Ectodermal cell (in vitro differentiated cells): Measurements from ENCODE around the gene SORCS3.

Experiments used
- H3K27ac ChIP-seq: 2 replicates; pipeline ENCODE4 v1.7.0; 2013; ENCODE audit warnings: mild to moderate bottlenecking, low read depth, low read length; ENCODE audit not compliant: insufficient read depth, poor library complexity, severe bottlenecking
- H3K27me3 ChIP-seq: 2 replicates; pipeline ENCODE4 v1.7.0; 2013; ENCODE audit warnings: mild to moderate bottlenecking, low read length; ENCODE audit not compliant: insufficient read depth, control insufficient read depth, poor library complexity, severe bottlenecking
- H3K36me3 ChIP-seq: one replicate; pipeline ENCODE4 v1.7.0; 2013; ENCODE audit warnings: low read length; ENCODE audit not compliant: control insufficient read depth, insufficient read depth
- H3K4me1 ChIP-seq: one replicate; pipeline ENCODE4 v1.7.0; 2013; ENCODE audit warnings: low read length; ENCODE audit not compliant: control insufficient read depth, insufficient read depth
- H3K4me3 ChIP-seq: 2 replicates; pipeline ENCODE4 v1.7.0; 2013; ENCODE audit warnings: low read depth, low read length, control low read depth; ENCODE audit not compliant: insufficient read depth
- H3K9me3 ChIP-seq: 2 replicates; pipeline ENCODE4 v1.7.0; 2013; ENCODE audit warnings: mild to moderate bottlenecking, low read length, moderate library complexity; ENCODE audit not compliant: control insufficient read depth
- WGBS, 2 experiments: methylation state at CpG; one replicate each; pipeline ENCODE4 v1.1.7; 2013; ENCODE audit warnings: missing lambda C conversion rate in 2 of 2; 5-methylcytosine and 5-hydroxymethylcytosine counted together

Gene SORCS3

DNA sequence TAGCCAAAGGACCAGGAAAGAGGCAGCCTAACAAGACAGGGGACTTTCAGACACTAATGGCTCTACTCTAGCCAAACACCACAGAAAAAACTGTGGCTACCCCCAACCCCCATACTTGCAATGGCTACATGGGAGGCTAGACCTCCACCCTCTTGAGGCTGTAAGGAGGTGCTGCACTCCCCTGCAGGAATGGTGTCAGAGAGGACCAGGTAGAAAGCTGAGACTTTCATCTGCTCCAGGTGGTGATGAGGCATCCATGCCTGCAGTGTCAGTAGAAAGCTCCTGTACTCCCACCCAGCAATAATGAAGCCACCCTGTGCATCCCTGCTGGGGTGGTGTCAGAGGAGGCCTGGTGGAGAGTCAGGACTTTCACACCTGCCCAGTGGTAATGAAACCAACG is 18.9 kb upstream of the SORCS3 start:
- 67 to 100% methylated on average over 1 of the region's 1 CpG for WGBS, 2 experiments

DNA sequence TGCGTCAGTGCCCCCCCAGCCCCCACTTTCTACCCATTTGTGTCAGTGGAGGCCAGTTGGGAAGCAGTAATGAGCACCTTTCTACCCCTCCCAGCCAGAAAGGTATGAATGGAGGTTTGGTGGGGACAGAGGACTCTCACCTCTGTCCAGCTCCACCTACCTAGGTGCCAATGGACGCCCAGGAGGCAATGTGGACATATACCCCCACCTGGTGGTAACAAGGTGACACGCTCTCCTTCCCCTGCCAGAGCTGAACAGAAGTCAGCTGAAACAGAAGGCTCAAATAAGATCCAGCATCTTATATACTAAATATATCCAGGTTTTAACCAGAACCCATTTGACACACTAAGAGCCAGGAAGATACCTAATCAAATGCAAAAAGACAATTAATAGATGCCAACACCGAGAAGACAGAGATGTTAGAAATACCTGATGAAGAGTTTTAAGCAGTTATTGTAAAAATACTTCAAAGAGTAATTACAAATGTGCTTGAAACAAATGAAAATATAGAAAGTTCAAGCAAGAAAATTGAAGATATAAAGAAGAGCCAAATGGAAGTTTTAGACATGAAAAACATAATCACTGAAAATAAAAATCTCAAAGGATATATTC is 18.4 kb upstream of the SORCS3 start:
- Histone ChIP-seq H3K9me3 (no peaks in the 10 kb centered on the region), H3K4me1 (no peaks in the 10 kb centered on the region), H3K27ac (no peak overlapping the region), H3K4me3 (no peak overlapping the region), H3K36me3 (no peaks in the 10 kb centered on the region), H3K27me3 (no peaks in the 10 kb centered on the region)
- WGBS, 2 experiments = 21 to 25% methylated on average over 3 to 4 of the region's 4 CpGs

More for the DNA sequence above, 18.9 kb upstream of the SORCS3 start:
- H3K9me3 ChIP-seq = no peaks in the 10 kb centered on the region
- H3K4me3 ChIP-seq = no peak overlapping the region
- H3K36me3 ChIP-seq = no peaks in the 10 kb centered on the region
- H3K27me3 ChIP-seq = no peaks in the 10 kb centered on the region
- no peak overlapping the region for H3K27ac ChIP-seq
- no peaks in the 10 kb centered on the region for H3K4me1 ChIP-seq

DNA sequence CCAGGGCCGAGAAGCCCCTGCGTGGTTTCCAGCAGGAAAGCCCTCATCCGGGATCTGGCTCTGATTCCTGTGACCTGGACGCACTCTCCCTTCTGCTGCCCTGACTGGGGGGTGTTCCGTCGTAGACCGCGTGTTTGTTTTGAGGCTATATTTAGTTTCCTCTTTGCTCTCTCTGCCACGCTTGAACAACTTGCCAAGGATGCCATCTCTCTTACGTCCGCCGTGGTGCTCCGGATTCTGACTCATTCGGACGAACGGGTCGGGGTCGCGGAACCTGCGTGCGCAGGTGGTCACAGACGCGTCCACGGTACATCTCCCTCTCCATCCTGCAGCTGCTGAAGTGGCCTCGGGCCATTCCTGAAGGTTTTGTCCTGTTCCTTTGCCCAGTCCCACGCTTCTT is 10.4 kb upstream of the SORCS3 start:
- Histone ChIP-seq H3K36me3 (no peaks in the 10 kb centered on the region), H3K27me3 (no peaks in the 10 kb centered on the region), H3K9me3 (no peaks in the 10 kb centered on the region), H3K27ac (no peak overlapping the region), H3K4me3 (no peak overlapping the region), H3K4me1 (no peaks in the 10 kb centered on the region)
- 95% methylated on average over 26 of the region's 26 CpGs for WGBS, 2 experiments

DNA sequence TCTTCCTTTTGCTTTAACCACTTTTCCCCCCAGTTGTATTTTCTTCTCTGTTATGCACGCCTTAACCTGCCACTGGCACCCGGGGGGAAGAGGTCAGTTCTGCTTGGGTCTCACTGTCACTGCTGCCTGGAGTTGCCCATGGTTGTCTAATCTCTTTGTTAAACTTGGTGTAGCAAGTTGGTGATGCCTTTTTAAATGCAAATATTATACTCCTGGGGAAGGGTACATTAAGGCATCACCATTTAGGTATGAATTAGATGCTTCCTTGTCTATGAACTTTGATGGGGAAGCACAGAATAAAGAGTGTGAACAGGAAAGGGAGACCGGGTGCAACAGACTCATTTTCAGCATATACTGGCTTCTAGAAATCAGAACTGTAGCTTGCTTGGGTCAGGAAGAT is 9.1 kb upstream of the SORCS3 start:
- no peaks in the 10 kb centered on the region for H3K4me1 ChIP-seq
- WGBS, 2 experiments = 57 to 58% methylated on average over 3 of the region's 3 CpGs
- H3K9me3 ChIP-seq = no peaks in the 10 kb centered on the region
- H3K36me3 ChIP-seq = no peaks in the 10 kb centered on the region
- no peak overlapping the region for H3K4me3 ChIP-seq
- no peaks in the 10 kb centered on the region for H3K27me3 ChIP-seq
- no peak overlapping the region for H3K27ac ChIP-seq

DNA sequence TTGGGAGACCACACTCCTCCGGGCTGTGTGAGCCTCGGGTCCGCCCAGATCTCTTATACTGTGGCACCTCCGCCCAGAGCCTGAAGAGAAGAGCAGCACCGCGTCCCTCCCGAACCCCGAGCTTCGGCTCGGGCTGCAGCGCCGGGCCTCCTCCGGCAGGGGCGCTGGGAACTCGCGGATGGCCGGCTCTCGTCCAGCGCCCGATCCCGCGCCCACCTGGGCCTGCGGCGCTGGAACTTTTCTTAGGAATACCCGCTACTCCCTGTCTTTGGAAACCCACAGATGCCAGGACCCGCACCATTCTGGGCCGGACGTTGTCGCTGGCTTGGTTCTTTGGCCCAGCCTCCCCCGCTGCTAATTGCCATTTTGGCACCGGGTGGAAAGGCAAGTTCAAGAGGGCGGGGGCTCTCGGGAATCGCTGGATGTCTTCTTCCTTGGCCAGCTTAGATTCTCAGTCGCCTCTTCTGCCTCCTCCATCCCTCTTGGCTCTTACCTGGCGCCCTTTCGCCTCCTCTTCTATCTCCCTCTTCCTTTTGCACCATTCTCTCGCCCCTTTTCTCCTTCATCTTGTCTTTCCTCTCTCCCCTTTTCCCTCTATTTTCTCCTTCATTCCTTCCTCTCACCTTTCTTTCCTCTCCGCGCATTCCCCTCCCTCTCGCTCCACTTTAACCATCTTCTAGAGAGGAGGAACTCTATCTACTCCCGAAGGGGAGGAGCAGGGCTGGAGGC is 2.1 kb upstream of the SORCS3 start:
- Histone ChIP-seq H3K27me3 (peaks cover 68% of the 10 kb centered on the region), H3K4me1 (peaks cover 5% of the 10 kb centered on the region), H3K9me3 (no peaks in the 10 kb centered on the region), H3K36me3 (no peaks in the 10 kb centered on the region), H3K27ac (no peak overlapping the region), H3K4me3 (peak overlapping the region; percentile 43)
- WGBS, 2 experiments = 1 to 2% methylated on average over 42 of the region's 42 CpGs

DNA sequence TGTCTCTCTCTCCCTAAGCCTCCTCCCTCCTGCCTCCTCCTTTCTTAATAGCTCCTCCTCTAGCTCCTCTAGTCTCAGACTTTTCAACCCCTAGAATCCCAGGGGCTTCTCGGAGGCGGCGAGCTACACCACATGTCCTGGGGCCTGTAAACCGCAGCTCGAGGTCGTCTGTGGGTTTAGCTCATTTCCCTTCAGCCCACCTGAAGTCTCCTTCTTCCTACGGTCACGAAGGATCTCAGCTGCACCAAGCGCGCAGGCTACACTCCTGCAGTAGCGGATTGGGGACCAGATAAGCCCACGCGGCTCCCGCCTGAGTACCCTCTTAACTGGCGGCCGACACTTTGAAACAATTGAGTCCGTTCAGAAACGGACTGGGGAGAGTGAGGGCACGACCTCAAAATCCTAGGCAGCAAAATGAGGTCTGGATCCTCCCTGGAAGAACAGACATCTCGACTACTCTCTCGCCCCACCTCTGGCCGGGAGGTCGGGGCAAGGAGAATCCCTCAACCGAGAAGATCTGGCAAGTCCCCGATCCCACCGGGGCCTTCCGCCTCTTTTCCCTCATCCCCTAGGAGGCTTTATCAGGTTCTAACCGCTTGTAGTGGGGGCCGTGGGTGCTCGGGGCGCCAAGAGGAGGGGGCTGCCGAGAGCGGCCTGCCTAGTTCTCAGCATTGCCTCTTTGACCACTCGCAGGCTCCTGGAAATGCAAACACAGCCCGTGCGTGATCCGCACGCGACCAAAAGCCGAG is 1.3 kb upstream of the SORCS3 start:
- H3K4me1 ChIP-seq = peaks cover 5% of the 10 kb centered on the region
- H3K9me3 ChIP-seq = no peaks in the 10 kb centered on the region
- H3K27me3 ChIP-seq = peaks cover 75% of the 10 kb centered on the region
- WGBS, 2 experiments = 2% methylated on average over 40 of the region's 40 CpGs
- H3K27ac ChIP-seq = no peak overlapping the region
- no peaks in the 10 kb centered on the region for H3K36me3 ChIP-seq
- peak overlapping the region; percentile 43 for H3K4me3 ChIP-seq

DNA sequence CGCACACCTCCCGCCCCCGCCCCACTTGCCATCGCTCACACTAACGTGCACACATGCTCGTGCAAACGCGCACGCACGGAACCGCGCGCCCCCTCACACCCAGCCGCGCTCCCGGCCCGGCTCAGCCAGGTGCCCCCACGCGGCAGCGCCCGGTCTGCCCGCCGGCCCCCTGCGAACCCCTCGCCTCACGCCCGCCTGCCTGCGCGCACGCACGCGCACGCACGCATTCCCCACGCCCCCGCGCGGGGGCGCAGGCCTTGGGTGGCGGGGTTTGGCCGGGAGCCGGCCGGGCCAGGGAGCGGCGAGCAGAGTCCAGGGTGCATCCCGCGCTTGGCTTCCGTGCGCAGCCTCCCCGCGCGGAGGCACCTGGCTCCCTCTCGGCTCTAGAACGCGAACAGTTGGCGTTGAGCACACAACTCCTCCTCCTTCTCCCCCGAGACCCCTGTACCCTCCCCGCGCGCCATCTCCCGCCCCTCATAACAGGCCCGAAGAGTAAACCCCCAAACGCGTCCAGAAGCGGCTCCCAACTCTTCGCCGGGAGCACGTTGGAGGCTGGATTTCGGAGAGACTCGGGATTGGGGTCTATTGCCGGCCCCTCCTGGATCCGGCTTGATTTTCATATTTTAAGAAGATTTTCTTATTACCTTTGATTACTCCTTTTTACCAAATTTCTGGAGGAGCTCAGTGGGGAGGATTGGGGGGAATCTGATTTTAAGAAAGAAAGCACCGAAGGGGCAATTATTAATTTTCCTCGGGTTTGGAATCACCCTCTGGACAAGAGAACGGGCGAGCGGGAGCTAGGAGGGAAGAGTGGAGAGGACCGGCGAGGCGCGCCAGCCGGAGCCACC is 527 bp upstream of the SORCS3 start:
- no peaks in the 10 kb centered on the region for H3K36me3 ChIP-seq
- WGBS, 2 experiments = 1% methylated on average over 79 to 80 of the region's 82 CpGs
- no peaks in the 10 kb centered on the region for H3K9me3 ChIP-seq
- H3K27me3 ChIP-seq = peaks cover 83% of the 10 kb centered on the region
- H3K4me1 ChIP-seq = peaks cover 5% of the 10 kb centered on the region
- H3K27ac ChIP-seq = no peak overlapping the region
- peak overlapping the region; percentile 43 for H3K4me3 ChIP-seq

DNA sequence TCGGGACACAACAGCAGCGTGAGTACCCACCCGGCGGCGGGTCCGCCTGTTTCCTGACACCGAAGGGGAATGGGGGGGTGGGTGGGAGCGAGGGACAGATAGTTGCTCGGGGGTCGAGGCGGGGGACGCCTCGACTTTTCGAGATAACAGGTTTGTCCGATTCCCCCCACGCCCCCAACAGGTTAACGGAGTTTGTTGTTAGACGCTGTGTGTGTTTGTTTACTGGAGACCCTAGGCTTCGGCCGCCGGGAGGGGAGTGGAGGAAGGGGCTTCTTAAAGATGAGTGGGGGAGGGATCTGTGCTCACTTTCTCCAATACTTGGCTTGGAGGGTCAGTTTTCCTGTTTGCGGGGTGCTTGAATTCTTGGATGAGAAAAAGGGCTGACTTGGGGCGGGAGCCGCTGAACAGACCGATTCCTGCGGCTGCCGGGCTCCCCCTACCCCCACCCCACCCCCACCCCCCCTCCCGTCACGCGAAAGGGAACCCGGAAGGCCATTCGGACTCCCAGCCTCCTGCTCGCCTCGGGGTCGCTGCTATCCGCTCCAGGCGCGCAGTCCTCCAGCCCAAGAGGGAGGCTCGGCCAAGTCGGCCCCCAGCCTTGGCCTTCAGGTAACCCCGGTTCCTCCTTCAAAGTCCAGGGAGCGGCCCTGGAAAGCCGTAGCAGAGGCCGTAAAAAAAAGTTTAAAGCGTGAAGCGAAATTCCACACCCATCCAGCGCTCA is 1.0 kb downstream of the SORCS3 start:
- WGBS, 2 experiments = 1% methylated on average over 41 to 43 of the region's 47 CpGs

DNA sequence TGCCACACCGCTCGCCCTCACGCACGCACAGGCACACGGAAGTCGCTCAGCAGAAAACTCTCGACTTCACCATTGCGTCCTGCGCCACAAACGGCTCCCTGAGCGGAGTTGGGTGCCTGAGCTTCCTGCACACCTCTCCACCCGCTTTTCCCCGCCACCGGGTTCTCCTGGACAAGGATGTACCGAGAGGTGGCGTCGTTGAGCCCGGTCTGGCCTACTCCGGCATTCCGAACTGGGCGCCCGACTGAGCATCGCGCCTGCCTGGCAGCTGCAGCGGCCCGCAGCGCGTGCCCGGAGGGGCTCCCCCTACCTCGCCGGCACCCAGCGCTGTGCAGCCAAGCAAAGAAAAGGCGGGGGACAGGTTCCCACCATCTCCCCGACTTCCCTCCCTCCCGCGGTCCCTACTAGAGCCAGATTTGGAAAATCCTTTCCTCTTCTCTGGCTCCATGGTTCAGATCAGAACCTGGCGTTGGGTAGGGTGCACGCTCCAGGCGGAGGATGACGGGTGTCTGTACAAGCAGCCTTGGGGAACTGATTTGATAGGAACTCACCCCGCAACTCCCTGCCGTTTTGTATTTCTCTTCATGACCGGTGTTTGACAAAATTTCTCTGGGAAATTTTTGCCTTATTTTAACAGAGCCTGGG is 1.7 kb downstream of the SORCS3 start:
- peaks cover 90% of the 10 kb centered on the region for H3K27me3 ChIP-seq
- no peaks in the 10 kb centered on the region for H3K9me3 ChIP-seq
- no peak overlapping the region for H3K27ac ChIP-seq
- peak overlapping the region; percentile 41 for H3K4me3 ChIP-seq
- 11% methylated on average over 43 of the region's 43 CpGs for WGBS, 2 experiments
- H3K36me3 ChIP-seq = no peaks in the 10 kb centered on the region
- peaks cover 5% of the 10 kb centered on the region for H3K4me1 ChIP-seq

More for the DNA sequence above, 1.0 kb downstream of the SORCS3 start:
- no peak overlapping the region for H3K27ac ChIP-seq
- H3K4me1 ChIP-seq = peaks cover 5% of the 10 kb centered on the region
- no peaks in the 10 kb centered on the region for H3K36me3 ChIP-seq
- H3K27me3 ChIP-seq = peaks cover 92% of the 10 kb centered on the region
- peak overlapping the region; percentile 43 for H3K4me3 ChIP-seq
- H3K9me3 ChIP-seq = no peaks in the 10 kb centered on the region
